HCT116 (cell line): Measurements from ENCODE around the gene PELI1. TPM values are rescaled to one million over a fixed set of nuclear protein-coding genes. Genes with fewer than 3 reads are reported as not detected.

ENCODE experiments used
- ATAC-seq: fragments of 200-7000 bp; cut with Tn5 transposase; 2 replicates; pipeline ENCODE4 v1.9.1; 2020; ENCODE audit warnings: mild to moderate bottlenecking, moderate library complexity
- BruUV-seq: library from RNA; stranded (reverse); fragments of 400-500 nt; replicated peaks from 2 replicates; lab custom pipeline; 2021; lab: Mats Ljungman, UMichigan
- CTCF ChIA-PET: fragments of 300-600 bp; sonication (Branson Sonifier 250); formaldehyde crosslinking; loops from one replicate; lab custom pipeline; 2021; ENCODE audit warnings: antibody characterized with exemption; lab: Charles Lee
- POLR2A ChIA-PET: fragments of 300-600, 350-600 bp; sonication (Branson Sonifier 250); formaldehyde crosslinking; loops from one replicate; lab custom pipeline; 2021; ENCODE audit warnings: antibody characterized with exemption; lab: Charles Lee
- RAD21 ChIA-PET, 2 experiments: fragments of 300-600 bp; sonication (Branson Sonifier 250); formaldehyde crosslinking; loops; one replicate each; lab custom pipeline; 2023; ENCODE audit warnings: low total read pairs in 2 of 2; ENCODE audit not compliant: uncharacterized antibody in 2 of 2, unreplicated experiment in 2 of 2, low non-redundant PET in 1 of 2; lab: Charles Lee
- DNase-seq: peaks from one replicate; pipeline ENCODE4 v3.0.0-alpha.2; 2010; ENCODE audit warnings: low read depth, low spot score
- H2AFZ ChIP-seq: fragments of 200-600 bp; shearing (Covaris generic), sonication (generic); 2 replicates; pipeline ENCODE4 v1.6.1; 2017; ENCODE audit warnings: low read depth, mixed run types, mixed read lengths, antibody characterized with exemption, low read length; ENCODE audit not compliant: poor library complexity, severe bottlenecking
- H3K27ac ChIP-seq: 2 replicates; pipeline ENCODE4 v1.5.1; 2012; ENCODE audit warnings: low read depth, low read length
- H3K27me3 ChIP-seq: fragments of 200-600 bp; sonication (generic); 2 replicates; pipeline ENCODE4 v1.6.1; 2016; ENCODE audit warnings: mixed run types, low read length, mixed read lengths; ENCODE audit not compliant: insufficient read depth
- H3K36me3 ChIP-seq, 2 experiments: fragments of 200-500 bp in 1 of 2; fragments of 200-600 bp in 1 of 2; sonication (Bioruptor generic) in 1 of 2; sonication (generic) in 1 of 2; 2 replicates each; pipeline versions ENCODE4 v1.5.1 to v1.6.1; 2014 to 2016; ENCODE audit warnings: low read length in 2 of 2, inconsistent platforms in 1 of 2, mixed read lengths in 1 of 2, mixed run types in 1 of 2; ENCODE audit not compliant: insufficient read depth in 2 of 2, control insufficient read depth in 1 of 2
- H3K4me1 ChIP-seq, 2 experiments: fragments of 200-600 bp in 1 of 2; sonication (generic) in 1 of 2; 2 replicates each; pipeline versions ENCODE4 v1.5.1 to v1.6.1; 2012 to 2017; ENCODE audit warnings: low read length in 2 of 2, inconsistent platforms in 1 of 2, mild to moderate bottlenecking in 1 of 2, mixed read lengths in 1 of 2, mixed run types in 1 of 2, moderate library complexity in 1 of 2; ENCODE audit not compliant: insufficient read depth in 2 of 2, control insufficient read depth in 1 of 2
- H3K4me2 ChIP-seq: fragments of 200-600 bp; sonication (generic); 2 replicates; pipeline ENCODE4 v1.6.1; 2017; ENCODE audit warnings: mixed run types, low read length, mixed read lengths
- H3K4me3 ChIP-seq, 2 experiments: fragments of 200-600 bp in 1 of 2; sonication (generic) in 1 of 2; replicated peaks in 1 of 2; 2 replicates each; pipeline ENCODE4 v1.5.1; 2011 to 2016; ENCODE audit warnings: low read length in 2 of 2, control low read depth in 1 of 2, low read depth in 1 of 2, mild to moderate bottlenecking in 1 of 2, mixed read lengths in 1 of 2, mixed run types in 1 of 2
- H3K79me2 ChIP-seq: fragments of 200-600 bp; sonication (generic); 2 replicates; pipeline ENCODE4 v1.6.1; 2017; ENCODE audit warnings: mild to moderate bottlenecking, mixed run types, low read length, moderate library complexity, mixed read lengths; ENCODE audit not compliant: insufficient read depth
- H3K9ac ChIP-seq: fragments of 200-600 bp; sonication (generic); 2 replicates; pipeline ENCODE4 v1.6.1; 2016; ENCODE audit warnings: low read length, mixed read lengths
- H3K9me2 ChIP-seq: fragments of 200-600 bp; sonication (generic), shearing (Covaris generic); 2 replicates; pipeline ENCODE4 v1.6.1; 2017; ENCODE audit warnings: mixed run types, mild to moderate bottlenecking, moderate library complexity; ENCODE audit not compliant: insufficient read depth
- H3K9me3 ChIP-seq, 2 experiments: fragments of 200-500 bp in 1 of 2; fragments of 200-600 bp in 1 of 2; sonication (Bioruptor generic) in 1 of 2; sonication (generic) in 1 of 2; 2 replicates each; pipeline ENCODE4 v1.6.1; 2014 to 2017; ENCODE audit warnings: low read length in 2 of 2, mixed read lengths in 2 of 2, inconsistent platforms in 1 of 2, low read depth in 1 of 2, mild to moderate bottlenecking in 1 of 2, mixed run types in 1 of 2, moderate library complexity in 1 of 2; ENCODE audit not compliant: control insufficient read depth in 1 of 2, insufficient read depth in 1 of 2
- H4K20me1 ChIP-seq: fragments of 200-600 bp; sonication (generic), shearing (Covaris generic); 2 replicates; pipeline ENCODE4 v1.6.1; 2017; ENCODE audit warnings: mixed run types, mild to moderate bottlenecking, moderate library complexity; ENCODE audit not compliant: insufficient read depth
- CBX3 ChIP-seq: IDR thresholded peaks from 2 replicates; pipeline ENCODE4 v1.6.1; 2012; ENCODE audit warnings: low read depth
- CEBPB ChIP-seq: IDR thresholded peaks from 2 replicates; pipeline ENCODE4 v1.6.1; 2012; ENCODE audit warnings: low read depth
- EGR1 ChIP-seq: IDR thresholded peaks from 2 replicates; pipeline ENCODE4 v1.6.1; 2012; ENCODE audit warnings: low read depth
- ELF1 ChIP-seq: IDR thresholded peaks from 2 replicates; pipeline ENCODE4 v1.6.1; 2012; ENCODE audit warnings: low read depth, borderline replicate concordance
- EZH2phosphoT487 ChIP-seq: fragments of 200-600 bp; IDR thresholded peaks from 2 replicates; pipeline ENCODE4 v1.6.1; 2018; ENCODE audit warnings: antibody characterized with exemption, borderline replicate concordance
- FOSL1 ChIP-seq: IDR thresholded peaks from 2 replicates; pipeline ENCODE4 v1.6.1; 2012; ENCODE audit warnings: low read depth
- JUND ChIP-seq: IDR thresholded peaks from 2 replicates; pipeline ENCODE4 v1.6.1; 2012
- POLR2AphosphoS5 ChIP-seq: IDR thresholded peaks from 2 replicates; pipeline ENCODE4 v1.6.1; 2011; ENCODE audit warnings: mild to moderate bottlenecking, low read depth, low read length, moderate library complexity
- RAD21 ChIP-seq: IDR thresholded peaks from 2 replicates; pipeline ENCODE4 v1.6.1; 2012; ENCODE audit warnings: low read depth, mild to moderate bottlenecking
- SP1 ChIP-seq: IDR thresholded peaks from 2 replicates; pipeline ENCODE4 v1.6.1; 2012; ENCODE audit warnings: low read depth
- YY1 ChIP-seq: IDR thresholded peaks from 2 replicates; pipeline ENCODE4 v1.6.1; 2011; ENCODE audit warnings: low read length, low read depth, moderate library complexity, mild to moderate bottlenecking; ENCODE audit not compliant: insufficient replicate concordance; ENCODE audit errors: extremely low read depth
- ZFX ChIP-seq: fragments of 450-650 bp; IDR thresholded peaks from 2 replicates; pipeline ENCODE4 v1.6.1; 2017
- ZNF274 ChIP-seq: fragments of 200-500 bp; sonication (Bioruptor generic); IDR thresholded peaks from 2 replicates; pipeline ENCODE4 v1.6.1; 2014; ENCODE audit warnings: mild to moderate bottlenecking, low read depth, low read length, inconsistent platforms
- intact Hi-C: fragments of 100-400 bp; cut with micrococcal nuclease; formaldehyde crosslinking; loops from 2 replicates; pipeline ENCODE4 v1.10.0; 2022
- total RNA-seq: library from RNA; stranded (reverse); gene quantifications from one replicate; pipeline ENCODE4 v1.2.1, GENCODE V29; 2021; ENCODE audit not compliant: unreplicated experiment
- TF ChIP-seq, protein P1 (sequence below): IDR thresholded peaks from 2 replicates; pipeline ENCODE4 v1.6.1; 2011; ENCODE audit warnings: mild to moderate bottlenecking, low read length, moderate library complexity; ENCODE audit not compliant: insufficient replicate concordance; ENCODE audit errors: extremely low read depth
- TF ChIP-seq, protein P2 (sequence below), 3 experiments: fragments of 200-600 bp in 1 of 3; sonication (generic) in 1 of 3; IDR thresholded peaks in 2 of 3; conservative IDR thresholded peaks in 1 of 3; 2 replicates each; pipeline ENCODE4 v1.5.1; 2012 to 2017; ENCODE audit warnings: low read depth in 2 of 3, low read length in 2 of 3, antibody characterized with exemption in 1 of 3, borderline replicate concordance in 1 of 3, control low read depth in 1 of 3, mild to moderate bottlenecking in 1 of 3, mixed read lengths in 1 of 3, mixed run types in 1 of 3, moderate library complexity in 1 of 3; ENCODE audit not compliant: insufficient read depth in 1 of 3

PELI1 gene
- total RNA-seq, 1 experiment from 2014 or later: 7.9 TPM

DNA sequence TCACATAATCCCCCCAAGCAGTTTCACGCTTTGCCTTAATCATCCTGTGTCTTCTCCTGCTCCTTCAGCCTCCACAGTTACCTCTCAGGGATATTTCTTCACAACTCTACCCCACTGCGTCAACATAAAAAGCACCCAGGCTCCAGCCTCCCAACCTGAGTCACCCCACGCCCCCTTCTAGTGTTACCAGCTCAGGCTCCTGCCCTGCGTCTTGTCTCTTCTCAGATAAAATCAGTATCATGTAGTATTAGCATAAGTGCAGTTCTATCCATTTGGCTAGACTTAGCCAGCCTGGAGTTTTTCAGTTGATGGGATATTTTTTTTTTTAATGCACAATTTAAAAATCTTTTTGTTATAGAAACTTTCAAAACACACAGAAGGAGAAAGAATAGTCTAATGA lies 9.6 kb upstream of the PELI1 start:
- Histone ChIP-seq H3K9ac (no peak overlapping the region), H3K9me3 (no peaks in the 10 kb centered on the region), H4K20me1 (no peaks in the 10 kb centered on the region), H3K4me3 (no peak overlapping the region), H3K36me3 (no peaks in the 10 kb centered on the region), H3K27me3 (no peaks in the 10 kb centered on the region), H3K9me2 (no peaks in the 10 kb centered on the region), H3K4me2 (no peak overlapping the region), H3K27ac (no peak overlapping the region), H3K79me2 (no peaks in the 10 kb centered on the region), H2AFZ (no peak overlapping the region), H3K4me1 (no peaks in the 10 kb centered on the region)
- no TSS peak for BruUV-seq
- CTCF ChIA-PET: no interaction called here
- no peak for ATAC-seq
- intact Hi-C loops: no loop called here
- POLR2A ChIA-PET: no interaction called here
- no peak for DNase-seq
- TF ChIP-seq EGR1 (no peak), CEBPB (no peak), ZFX (no peak), CBX3 (no peak), RAD21 (no peak), SP1 (no peak)
- TF ChIP-seq, protein P1, sequence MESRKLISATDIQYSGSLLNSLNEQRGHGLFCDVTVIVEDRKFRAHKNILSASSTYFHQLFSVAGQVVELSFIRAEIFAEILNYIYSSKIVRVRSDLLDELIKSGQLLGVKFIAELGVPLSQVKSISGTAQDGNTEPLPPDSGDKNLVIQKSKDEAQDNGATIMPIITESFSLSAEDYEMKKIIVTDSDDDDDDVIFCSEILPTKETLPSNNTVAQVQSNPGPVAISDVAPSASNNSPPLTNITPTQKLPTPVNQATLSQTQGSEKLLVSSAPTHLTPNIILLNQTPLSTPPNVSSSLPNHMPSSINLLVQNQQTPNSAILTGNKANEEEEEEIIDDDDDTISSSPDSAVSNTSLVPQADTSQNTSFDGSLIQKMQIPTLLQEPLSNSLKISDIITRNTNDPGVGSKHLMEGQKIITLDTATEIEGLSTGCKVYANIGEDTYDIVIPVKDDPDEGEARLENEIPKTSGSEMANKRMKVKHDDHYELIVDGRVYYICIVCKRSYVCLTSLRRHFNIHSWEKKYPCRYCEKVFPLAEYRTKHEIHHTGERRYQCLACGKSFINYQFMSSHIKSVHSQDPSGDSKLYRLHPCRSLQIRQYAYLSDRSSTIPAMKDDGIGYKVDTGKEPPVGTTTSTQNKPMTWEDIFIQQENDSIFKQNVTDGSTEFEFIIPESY: no peak
- RAD21 ChIA-PET: no interaction called here

DNA sequence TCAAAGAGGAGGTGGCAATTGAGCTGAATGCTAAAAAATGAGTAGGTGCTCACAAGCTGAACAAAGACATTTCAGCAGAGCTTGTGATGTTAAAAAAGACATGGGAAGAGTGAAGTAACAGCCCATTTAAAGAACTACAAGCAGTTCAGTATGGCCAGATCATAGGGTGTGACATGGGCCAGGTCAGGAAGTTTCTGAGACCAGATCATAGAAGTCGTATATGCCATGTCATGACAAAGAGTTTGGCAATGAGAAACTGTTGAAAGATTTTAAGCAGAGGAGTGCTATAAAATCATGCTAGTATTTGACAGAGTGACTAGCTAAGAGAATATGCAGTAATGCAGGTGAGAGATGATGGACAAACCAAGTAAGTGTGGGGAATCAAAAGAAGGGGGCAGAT lies 7.3 kb upstream of the PELI1 start:
- Histone ChIP-seq H2AFZ (no peak overlapping the region), H3K9me2 (no peaks in the 10 kb centered on the region), H3K27ac (no peak overlapping the region), H3K36me3 (no peaks in the 10 kb centered on the region), H3K4me3 (no peak overlapping the region), H3K4me1 (no peaks in the 10 kb centered on the region), H3K79me2 (no peaks in the 10 kb centered on the region)
- ATAC-seq: no peak
- RAD21 ChIA-PET: no interaction called here
- no peak for DNase-seq
- TF ChIP-seq YY1 (no peak), JUND (no peak), EZH2phosphoT487 (no peak), CEBPB (no peak), RAD21 (no peak), EGR1 (no peak), ELF1 (no peak), FOSL1 (no peak), POLR2AphosphoS5 (no peak), SP1 (no peak), ZNF274 (no peak)
- TF ChIP-seq, protein P2, sequence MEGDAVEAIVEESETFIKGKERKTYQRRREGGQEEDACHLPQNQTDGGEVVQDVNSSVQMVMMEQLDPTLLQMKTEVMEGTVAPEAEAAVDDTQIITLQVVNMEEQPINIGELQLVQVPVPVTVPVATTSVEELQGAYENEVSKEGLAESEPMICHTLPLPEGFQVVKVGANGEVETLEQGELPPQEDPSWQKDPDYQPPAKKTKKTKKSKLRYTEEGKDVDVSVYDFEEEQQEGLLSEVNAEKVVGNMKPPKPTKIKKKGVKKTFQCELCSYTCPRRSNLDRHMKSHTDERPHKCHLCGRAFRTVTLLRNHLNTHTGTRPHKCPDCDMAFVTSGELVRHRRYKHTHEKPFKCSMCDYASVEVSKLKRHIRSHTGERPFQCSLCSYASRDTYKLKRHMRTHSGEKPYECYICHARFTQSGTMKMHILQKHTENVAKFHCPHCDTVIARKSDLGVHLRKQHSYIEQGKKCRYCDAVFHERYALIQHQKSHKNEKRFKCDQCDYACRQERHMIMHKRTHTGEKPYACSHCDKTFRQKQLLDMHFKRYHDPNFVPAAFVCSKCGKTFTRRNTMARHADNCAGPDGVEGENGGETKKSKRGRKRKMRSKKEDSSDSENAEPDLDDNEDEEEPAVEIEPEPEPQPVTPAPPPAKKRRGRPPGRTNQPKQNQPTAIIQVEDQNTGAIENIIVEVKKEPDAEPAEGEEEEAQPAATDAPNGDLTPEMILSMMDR (IDR thresholded peaks at IDR 0.05 in 2 of 3, conservative IDR thresholded peaks at IDR 0.05 in 1 of 3; ENCODE audit: borderline replicate concordance in 1 of 3, insufficient read depth in 1 of 3, low read depth in 2 of 3, low read length in 2 of 3): no peak
- TF ChIP-seq, all 23 proteins: peak for 0
- no peak overlapping the region for H3K9ac ChIP-seq
- H3K9me3 ChIP-seq: no peaks in the 10 kb centered on the region
- H3K4me2 ChIP-seq: no peak overlapping the region
- no TSS peak for BruUV-seq
- ChIA-PET CTCF (no interaction called here), POLR2A (no interaction called here)
- intact Hi-C loops: no loop called here
- H4K20me1 ChIP-seq: no peaks in the 10 kb centered on the region
- no peaks in the 10 kb centered on the region for H3K27me3 ChIP-seq
